ENCODE data around the gene GRID2. TPM values are rescaled to one million over a fixed set of nuclear protein-coding genes. Genes with fewer than 3 reads are reported as not detected.

GRID2 gene
- total RNA-seq, 1 donor from 2014 or later: not detected

DNA sequence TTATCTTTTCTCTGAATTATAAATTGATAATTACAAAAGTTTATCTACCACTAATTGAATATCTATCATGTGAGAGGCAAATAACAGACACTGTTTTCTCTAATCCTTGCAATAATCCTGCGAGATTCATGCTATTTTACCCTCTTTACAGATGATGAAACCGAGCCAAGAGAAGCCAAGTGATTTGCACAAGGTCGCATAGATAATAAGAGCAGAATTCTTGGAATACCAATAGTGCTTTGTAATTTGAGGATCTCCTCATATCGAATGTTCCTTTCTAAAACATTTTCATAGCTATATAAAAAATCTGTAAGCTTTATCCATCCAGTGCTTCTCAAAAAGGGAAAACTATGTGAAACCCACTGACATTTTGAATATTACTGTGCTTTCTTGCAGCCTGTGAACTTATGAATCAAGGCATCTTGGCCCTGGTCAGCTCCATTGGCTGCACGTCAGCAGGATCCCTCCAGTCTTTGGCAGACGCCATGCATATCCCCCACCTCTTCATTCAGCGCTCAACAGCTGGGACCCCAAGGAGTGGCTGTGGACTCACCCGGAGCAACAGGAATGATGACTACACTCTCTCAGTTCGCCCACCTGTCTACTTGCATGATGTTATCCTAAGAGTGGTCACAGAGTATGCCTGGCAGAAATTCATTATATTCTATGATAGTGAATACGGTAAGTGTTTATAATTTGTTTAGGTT, 781.0 kb downstream of the GRID2 start:
- Histone ChIP-seq H3K9me3 (no peaks in the 10 kb centered on the region), H3K36me3 (no peaks in the 10 kb centered on the region), H3K27ac (no peak overlapping the region), H3K4me1 (no peaks in the 10 kb centered on the region), H3K4me3 (no peak overlapping the region), H3K27me3 (no peaks in the 10 kb centered on the region)
- TF ChIP-seq POLR2AphosphoS5 (IDR thresholded peaks at IDR 0.05; ENCODE audit: insufficient read depth in 1 of 2, low read depth in 1 of 2): no peak
- no peak for TF ChIP-seq POLR2A (IDR thresholded peaks at IDR 0.05)
- DNase-seq (ENCODE audit: extremely low spot score in 2 of 2): no peak
- intact Hi-C loops (cut with DNase I): no loop called here

- Histone ChIP-seq H3K27me3 (no peaks in the 10 kb centered on the region), H3K27ac (no peak overlapping the region), H3K4me3 (no peak overlapping the region), H3K4me1 (no peaks in the 10 kb centered on the region), H3K36me3 (no peaks in the 10 kb centered on the region), H3K9me3 (no peaks in the 10 kb centered on the region)
- intact Hi-C loops (cut with DNase I): no loop called here
- no peak for DNase-seq (ENCODE audit: extremely low spot score in 2 of 2)
- no peak for TF ChIP-seq POLR2AphosphoS5 (IDR thresholded peaks at IDR 0.05; ENCODE audit: insufficient read depth in 1 of 2, low read depth in 1 of 2)
- TF ChIP-seq, protein P1, sequence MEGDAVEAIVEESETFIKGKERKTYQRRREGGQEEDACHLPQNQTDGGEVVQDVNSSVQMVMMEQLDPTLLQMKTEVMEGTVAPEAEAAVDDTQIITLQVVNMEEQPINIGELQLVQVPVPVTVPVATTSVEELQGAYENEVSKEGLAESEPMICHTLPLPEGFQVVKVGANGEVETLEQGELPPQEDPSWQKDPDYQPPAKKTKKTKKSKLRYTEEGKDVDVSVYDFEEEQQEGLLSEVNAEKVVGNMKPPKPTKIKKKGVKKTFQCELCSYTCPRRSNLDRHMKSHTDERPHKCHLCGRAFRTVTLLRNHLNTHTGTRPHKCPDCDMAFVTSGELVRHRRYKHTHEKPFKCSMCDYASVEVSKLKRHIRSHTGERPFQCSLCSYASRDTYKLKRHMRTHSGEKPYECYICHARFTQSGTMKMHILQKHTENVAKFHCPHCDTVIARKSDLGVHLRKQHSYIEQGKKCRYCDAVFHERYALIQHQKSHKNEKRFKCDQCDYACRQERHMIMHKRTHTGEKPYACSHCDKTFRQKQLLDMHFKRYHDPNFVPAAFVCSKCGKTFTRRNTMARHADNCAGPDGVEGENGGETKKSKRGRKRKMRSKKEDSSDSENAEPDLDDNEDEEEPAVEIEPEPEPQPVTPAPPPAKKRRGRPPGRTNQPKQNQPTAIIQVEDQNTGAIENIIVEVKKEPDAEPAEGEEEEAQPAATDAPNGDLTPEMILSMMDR (IDR thresholded peaks at IDR 0.05): no peak
- TF ChIP-seq POLR2A (IDR thresholded peaks at IDR 0.05): no peak
Observed at GRCh38 chr4:93086356-93086755, 782.6 kb downstream of the GRID2 start.

DNA sequence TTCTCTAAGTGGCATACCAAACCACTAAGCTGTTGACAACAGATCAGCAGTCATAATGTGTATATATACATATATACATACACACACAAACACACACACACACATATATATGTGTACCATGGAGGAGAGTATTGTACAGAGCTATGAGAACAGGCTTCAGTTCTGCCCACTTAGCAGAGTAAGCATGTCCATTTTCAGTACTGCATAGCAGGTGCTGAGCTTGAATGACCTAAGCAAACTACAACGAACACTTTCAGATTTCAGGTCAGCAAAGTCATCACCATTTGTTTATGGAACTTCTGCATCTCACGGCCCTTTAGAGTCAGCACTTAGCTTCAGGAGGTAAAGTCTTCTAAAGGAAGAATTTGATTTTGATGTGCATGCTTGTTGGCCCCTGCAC, 789.0 kb downstream of the GRID2 start:
- Histone ChIP-seq H3K9me3 (no peaks in the 10 kb centered on the region), H3K27me3 (no peaks in the 10 kb centered on the region), H3K4me1 (no peaks in the 10 kb centered on the region), H3K36me3 (no peaks in the 10 kb centered on the region), H3K4me3 (no peak overlapping the region), H3K27ac (no peak overlapping the region)
- no peak for DNase-seq (ENCODE audit: extremely low spot score in 2 of 2)
- intact Hi-C loops (cut with DNase I): no loop called here
- TF ChIP-seq POLR2AphosphoS5 (IDR thresholded peaks at IDR 0.05; ENCODE audit: insufficient read depth in 1 of 2, low read depth in 1 of 2) (no peak), POLR2A (IDR thresholded peaks at IDR 0.05) (no peak)
- TF ChIP-seq, protein P1 (IDR thresholded peaks at IDR 0.05): no peak

GRCh38 chr4:93103042-93103441, 799.3 kb downstream of the GRID2 start:
- Histone ChIP-seq H3K36me3 (no peaks in the 10 kb centered on the region), H3K9me3 (no peaks in the 10 kb centered on the region), H3K4me3 (no peak overlapping the region), H3K4me1 (no peaks in the 10 kb centered on the region), H3K27ac (no peak overlapping the region), H3K27me3 (no peaks in the 10 kb centered on the region)
- no peak for DNase-seq (ENCODE audit: extremely low spot score in 2 of 2)
- TF ChIP-seq POLR2AphosphoS5 (IDR thresholded peaks at IDR 0.05; ENCODE audit: insufficient read depth in 1 of 2, low read depth in 1 of 2) (no peak), POLR2A (IDR thresholded peaks at IDR 0.05) (no peak)
- TF ChIP-seq, protein P1 (IDR thresholded peaks at IDR 0.05): no peak
- intact Hi-C loops (cut with DNase I): no loop called here

DNA sequence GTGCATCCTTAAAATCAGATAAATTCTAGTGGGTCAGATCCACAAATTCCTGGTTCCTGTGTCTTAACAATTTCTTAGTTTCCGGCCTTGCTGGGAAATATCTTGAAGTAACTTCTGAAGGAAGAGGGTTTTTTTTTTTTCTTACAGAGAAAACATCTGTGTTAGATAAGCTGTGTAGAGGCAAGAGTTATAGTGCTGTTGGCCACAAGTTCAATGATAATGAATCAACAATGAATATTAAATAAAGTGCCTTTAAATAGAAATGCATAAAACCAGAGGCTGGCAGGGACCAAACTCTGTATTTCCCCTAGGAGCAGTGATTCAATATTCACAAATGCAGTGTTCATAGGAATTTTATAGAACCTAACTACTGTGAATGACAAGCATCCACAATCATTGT, 812.9 kb downstream of the GRID2 start:
- no peaks in the 10 kb centered on the region for H3K36me3 ChIP-seq
- no peak overlapping the region for H3K27ac ChIP-seq
- H3K4me1 ChIP-seq: no peaks in the 10 kb centered on the region
- H3K9me3 ChIP-seq: no peaks in the 10 kb centered on the region
- H3K4me3 ChIP-seq: no peak overlapping the region
- no peak for TF ChIP-seq POLR2A (IDR thresholded peaks at IDR 0.05)
- TF ChIP-seq, protein P1 (IDR thresholded peaks at IDR 0.05): no peak
- no peak for TF ChIP-seq POLR2AphosphoS5 (IDR thresholded peaks at IDR 0.05; ENCODE audit: insufficient read depth in 1 of 2, low read depth in 1 of 2)
- no peak for DNase-seq (ENCODE audit: extremely low spot score in 2 of 2)
- intact Hi-C loops (cut with DNase I): no loop called here
- no peaks in the 10 kb centered on the region for H3K27me3 ChIP-seq
